OCI-M2 (cell line): ENCODE measurements around the gene LAPTM5.
"Not testable (repeated sequence)": the region's sequence is repeated elsewhere in the genome, so short reads cannot be mapped to it uniquely, and the experiment has no call there.

Source experiments
- DNase-seq: peaks from one replicate; lab custom pipeline; 2025; ENCODE audit not compliant: unreplicated experiment; lab: John Stamatoyannopoulos, UW

The LAPTM5 gene, protein sequence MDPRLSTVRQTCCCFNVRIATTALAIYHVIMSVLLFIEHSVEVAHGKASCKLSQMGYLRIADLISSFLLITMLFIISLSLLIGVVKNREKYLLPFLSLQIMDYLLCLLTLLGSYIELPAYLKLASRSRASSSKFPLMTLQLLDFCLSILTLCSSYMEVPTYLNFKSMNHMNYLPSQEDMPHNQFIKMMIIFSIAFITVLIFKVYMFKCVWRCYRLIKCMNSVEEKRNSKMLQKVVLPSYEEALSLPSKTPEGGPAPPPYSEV

DNA sequence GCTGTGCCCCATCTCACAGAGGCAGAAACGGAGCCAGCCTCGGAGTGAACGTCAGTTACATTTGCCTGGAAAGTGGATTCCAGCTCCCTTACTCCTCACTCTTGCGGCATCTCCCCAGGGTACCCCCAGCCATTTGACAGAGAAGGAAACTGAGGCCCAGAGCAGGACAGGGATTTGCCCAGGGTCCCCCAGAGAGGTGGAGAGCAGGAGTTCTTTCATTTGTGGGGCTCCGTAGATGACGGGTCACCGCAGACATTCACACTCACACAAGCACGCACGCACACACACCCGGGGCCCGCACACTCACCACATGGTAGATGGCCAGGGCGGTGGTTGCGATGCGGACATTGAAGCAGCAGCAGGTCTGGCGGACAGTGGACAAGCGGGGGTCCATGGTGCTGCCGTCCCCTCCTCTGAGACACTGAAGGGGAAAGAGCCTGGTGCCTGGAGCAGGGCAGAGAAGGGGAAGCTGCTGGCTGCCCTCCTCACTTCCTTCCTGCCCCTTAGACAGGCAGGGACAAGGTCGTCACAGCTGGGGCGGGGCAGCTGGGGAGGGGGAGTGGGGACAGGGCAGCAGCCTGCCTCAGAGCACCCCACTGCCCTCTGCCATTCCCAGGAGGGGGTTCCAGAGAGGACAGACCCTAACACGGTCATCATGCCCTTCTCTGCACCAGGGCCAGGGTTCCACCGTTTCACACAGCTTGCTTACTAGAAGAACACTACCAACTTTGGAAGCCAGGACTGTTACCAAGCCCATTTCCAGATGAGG is at the start of gene LAPTM5:
Gene LAPTM5 (minus strand): TSS at position 423 of the 769 bp plus-strand sequence. CDS start 29 bp downstream, at position 394.
- no peak for DNase-seq

DNA sequence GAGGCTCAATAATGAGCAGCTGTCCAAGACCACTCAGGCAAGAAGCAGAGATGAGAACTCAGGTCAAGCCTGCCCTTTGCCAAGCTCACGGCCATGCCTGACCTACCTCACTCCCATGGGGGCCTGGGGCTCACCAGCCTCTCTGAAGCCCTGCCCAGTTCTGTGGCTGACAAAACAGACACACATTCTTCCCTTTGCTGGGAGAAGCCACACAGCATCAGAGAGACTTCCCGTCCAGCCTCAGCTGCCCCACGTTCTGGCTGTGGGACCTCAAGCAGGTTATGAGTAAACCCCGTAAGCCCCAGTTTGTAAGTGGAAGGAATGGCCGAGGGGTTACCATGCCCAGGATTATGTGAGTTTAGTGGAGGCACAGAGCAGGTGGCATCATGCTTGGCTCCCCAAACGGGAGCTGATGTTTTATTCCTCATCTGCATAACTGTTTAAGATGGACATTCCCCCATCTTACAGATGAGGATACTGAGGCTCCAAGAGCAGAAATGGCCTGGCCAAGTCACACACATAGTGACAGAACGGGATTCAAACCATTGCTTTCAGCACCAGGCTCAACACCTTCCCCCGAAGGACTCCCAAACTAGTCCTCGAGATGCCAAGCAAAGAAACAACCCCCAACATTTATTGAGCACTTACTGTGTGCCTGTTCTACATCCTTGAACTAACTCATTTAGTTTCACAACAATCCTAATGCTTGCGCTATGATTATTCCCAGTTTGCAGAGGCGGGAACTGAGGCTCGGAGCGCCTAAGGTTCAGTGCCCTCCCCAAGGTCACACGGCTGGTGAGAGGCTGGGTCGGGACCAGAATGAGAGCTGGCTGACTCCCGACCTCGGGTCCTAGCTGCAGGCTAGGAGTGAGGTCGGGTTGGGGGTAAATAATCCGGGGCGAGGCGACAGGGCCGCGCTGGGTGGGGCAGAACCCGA is 49.1 kb upstream of the LAPTM5 start:
- DNase-seq: no peak

DNA sequence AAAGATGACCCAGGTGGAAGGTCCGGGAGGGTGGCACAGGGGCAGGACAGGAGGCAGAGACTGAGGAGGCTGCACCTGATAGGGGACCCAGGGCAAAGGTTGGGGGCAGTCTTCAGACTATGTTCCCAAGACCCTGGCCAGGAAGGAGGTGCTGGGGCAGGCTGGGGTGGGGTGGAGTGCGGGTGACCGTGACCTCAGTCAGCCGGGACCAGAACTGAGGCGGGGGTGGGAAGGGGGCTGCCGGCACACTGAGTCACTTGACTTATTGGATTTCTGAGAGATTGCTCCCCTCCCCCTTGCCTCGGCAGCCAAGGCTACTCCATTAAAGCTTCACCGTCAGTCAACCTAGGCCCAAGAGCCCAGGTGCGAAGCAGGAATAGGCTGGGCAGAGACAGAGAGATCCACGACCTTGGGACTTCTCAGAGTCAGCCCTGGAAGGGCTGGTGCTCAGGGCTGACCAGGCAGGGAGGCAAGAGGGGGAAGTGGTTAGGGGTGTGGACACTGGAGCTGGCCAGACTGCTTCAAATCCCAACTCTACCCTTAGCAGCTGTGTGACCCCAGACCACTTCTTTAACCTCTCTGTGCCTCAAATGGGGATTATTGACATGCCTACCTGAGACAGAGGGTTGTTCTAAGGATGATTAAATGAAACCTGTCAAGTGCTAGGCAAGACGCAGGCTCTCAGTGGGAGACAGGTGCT is 47.9 kb upstream of the LAPTM5 start:
- DNase-seq: no peak

DNA sequence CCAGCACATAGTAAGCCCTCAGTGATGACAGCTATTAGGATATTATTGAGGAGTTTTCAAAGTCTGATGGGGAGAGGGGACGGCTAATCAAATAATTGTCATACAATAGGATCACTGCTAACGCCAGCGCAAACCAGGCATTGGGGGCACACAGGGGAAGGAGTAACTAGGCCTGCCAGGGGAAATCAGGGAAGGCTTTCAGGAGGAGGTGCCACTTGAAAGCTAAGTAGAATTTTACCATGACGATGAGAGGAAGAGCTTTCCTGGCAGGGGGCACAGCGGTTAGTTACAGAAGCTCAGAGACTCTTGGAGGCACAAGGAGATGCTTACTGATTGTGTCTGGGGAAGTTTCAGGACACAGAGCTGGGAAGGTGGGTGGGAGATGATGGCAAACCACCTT is 47.2 kb upstream of the LAPTM5 start:
- no peak for DNase-seq

DNA sequence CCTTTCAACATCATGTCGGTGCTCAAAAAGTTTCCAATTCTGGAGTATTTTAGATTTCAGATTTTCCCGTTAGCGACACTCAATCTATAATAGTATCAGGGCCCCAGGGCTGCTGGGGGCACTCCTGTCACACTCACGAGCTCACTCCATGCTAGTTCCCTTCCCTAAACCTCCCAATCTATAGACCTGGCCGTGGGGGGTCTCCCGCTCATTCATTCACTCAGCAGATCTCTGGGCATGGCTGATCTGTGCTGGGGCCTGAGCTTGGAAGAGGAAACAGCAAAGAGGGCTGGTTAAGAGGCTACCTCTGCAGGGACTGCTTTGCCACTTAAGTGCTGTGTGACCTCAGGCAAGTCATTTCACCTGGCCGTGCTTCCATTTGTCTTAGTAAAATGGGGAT is 46.8 kb upstream of the LAPTM5 start:
- DNase-seq: no peak

DNA sequence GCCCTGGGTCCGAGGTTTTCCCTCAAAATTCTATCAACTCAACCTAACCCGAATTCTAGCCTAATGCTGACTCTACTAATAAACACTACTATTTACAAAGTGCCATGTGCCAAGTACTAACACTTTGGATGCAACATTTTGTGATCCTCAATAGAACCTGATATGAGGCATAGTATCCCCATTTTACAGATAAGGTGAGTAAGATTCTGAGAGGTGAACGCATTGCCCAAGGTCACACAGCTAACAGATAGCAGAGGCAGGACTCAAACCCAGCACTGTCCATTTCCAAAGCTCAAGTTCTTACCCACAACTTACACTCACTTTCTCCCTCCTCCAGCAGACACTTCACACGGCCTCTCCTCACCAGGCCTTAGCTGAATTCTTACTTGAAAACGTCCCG is 46.0 kb upstream of the LAPTM5 start:
- no peak for DNase-seq

DNA sequence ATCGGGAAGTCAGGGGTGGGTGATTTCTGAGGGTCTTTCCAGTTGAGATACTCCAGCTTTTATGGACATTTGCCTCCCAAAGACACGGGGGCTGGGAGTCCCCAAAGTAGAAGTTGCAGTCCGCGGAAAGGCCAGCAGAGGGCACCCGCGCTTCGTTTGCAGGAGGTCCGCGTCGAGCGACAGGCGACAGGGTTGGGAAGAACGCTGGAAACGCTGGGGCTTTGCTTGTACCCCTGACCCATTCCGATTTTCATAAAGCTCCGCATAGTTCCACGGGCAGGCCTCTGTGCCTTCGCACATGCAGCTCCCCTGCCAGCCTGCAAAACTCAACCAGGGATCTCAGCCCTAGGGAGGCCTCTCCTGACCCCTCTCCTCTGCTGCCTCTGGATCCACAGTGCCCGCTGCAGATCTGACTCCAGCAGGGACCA is 44.2 kb upstream of the LAPTM5 start:
- peak; percentile 51 for DNase-seq

DNA sequence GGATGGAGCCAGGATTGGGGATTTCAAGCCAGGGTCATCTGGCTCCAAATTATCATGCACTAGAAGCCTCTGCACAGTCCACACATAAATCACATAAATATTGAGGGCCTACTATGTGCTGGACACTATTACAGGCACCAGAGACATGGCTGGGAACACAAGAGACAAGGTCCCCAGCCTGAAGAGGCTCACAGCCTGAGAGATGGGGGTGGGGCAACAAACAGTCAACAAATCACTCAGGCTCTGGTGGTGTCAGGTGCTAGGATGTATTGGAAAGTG is 41.6 kb upstream of the LAPTM5 start:
- no peak for DNase-seq

DNA sequence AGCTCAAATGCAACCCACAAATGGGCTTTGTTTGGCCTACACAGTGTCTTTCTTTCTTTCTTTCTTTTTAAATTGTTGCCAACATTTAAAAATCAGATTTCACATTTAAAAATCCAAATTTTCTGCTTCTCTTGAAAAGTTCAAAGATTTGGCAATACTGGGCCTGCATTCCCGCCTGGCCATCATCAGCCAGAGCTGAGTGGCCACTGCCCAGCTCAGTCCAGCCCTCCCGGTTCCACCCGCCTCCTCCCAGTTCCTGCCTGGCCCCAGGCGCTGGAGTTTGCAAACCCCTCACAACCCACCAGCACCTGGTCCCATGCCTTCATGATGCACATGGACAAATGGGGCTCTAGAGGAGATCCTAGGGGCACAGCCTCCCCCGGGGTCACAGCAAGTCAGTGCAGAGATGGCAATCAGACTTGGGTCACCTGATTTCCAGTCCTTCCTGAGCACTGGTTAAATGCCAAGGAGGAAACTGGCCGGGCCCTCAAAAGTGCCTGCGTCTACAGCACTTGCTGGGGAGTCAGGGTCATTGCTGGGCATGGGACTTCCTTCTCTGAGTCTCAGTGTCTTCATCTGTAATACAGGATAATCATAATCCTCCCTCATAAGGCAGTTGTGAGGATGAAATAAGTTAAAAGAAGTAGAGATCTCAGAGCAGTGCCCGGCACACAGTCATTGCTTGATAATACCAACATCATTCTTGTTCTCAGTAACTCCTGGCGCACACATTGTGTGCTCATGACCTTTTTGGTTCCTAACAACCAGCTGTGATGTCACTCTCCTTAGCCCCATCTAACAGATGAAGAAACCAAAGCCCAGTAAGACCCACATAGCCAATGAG is 41.0 kb upstream of the LAPTM5 start:
- no peak for DNase-seq

DNA sequence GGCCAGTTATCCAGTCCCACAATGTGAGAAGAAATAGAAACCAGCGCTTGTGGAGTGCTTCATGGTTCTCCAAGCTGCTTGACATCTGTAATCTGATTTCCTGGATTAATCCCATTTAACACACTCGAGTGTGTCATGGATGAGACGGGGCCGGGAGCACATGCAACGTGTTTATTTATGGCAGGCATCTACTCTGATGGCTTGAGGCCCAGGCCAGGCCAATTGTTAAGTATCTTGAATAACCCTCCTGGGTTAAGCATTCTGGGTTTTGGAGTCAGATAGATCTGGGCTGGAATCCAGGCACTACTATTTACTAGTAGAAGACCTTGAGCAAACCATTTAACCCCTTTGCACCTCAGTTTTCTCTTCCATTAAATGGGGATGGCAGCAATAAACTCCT is 37.5 kb upstream of the LAPTM5 start:
- DNase-seq: no peak

DNA sequence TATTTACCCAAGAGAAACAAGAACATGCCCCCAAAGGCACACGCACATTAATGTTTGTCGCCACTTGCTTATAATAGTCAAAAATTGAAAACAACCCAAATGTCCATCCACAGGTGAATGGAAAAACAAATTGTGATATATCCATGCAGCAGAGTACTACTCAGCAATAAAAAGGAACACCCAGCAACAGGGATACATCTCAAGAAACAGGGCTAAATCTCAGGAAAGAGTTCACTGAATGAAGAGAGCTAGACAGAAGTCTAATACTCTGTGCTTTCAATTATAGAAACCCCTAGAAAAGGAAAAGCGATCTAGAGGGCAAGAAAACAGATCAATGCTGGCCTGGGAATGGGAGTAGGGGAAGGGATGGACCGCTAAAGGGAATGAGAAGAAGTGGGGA is 36.7 kb upstream of the LAPTM5 start:
- no peak for DNase-seq

DNA sequence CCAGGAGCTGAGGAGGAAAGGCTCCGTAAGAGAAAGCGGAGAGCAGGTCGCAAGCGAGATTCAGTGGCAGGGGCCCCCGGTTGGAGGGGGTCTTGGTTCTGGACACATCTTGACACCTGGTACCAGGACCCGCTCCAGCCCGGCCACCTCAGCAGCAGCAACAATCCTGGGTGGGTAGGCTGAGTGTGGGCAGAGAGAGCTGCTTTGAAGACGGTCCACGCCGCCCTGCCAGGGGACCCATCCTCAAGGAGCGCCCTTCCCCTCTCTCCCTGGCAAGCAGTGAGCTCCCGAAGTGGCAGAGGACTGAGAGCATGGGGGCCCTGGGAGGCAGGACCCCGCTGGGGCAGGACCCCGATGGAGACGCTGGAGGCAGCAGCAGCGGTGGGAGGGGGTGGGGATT is 35.6 kb upstream of the LAPTM5 start:
- DNase-seq: no peak

DNA sequence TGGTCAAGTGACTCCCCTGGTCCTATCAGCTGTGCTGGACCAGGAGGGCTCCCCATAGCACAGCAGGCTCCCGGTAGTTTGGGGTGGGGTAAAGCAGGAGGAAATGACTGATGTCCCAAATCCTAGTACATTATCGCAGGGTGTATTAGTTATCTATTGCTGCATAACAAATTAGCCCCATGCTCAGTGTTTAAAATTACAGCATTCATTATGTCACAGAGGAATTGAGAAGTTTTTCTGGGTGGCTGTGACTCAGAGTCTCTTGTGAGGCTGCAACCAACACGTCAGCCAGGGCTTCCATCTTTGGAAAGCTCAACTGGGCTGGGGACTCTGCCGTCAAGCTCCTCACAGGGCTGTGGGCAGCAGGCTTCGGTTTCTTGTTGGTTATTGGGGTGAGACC is 34.3 kb upstream of the LAPTM5 start:
- DNase-seq: no peak

DNA sequence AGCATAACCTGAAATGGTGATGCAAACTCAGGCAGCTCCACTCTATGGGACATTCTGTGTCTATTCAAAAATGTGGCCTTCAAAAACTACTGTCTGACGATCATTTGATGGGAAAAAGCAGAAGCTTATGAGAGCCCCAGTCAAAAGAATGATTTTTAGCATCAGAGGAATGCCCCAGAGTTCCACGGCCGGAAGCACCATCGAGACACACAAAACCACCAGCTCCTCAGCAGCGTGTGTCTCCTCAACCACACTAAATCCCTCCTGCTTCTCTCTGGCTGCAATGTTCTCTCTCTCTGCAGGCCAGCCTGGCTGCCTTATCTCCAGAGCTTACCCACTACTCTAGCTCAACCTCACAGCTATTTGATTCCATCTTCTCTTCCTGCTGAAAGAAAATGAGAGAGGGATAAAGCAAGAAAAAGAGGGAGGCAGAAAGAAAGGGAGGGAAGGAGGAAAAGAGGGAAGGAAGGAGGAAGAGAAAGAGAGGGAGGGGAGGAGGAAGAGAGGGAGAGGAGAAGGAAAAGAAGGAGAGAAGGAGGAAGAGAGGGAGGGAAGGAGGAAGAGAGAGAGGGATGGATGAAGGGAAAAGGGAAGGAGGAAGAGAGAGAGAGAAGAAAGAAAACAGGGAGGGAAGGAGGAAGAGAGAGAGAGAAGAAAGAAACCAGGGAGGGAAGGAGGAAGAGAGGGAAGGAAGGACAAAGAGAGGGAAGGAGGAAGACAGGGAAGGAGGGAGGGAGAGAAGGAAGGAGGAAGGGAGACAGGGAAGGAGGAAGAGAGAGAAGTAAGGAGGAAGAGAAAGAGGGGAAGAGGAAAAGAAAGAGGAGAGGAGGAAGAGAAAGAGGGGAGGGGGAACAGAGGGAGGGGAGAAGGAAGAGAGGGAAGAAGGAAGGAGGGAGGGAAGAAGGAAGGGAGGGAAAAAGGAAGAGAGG is 33.5 kb upstream of the LAPTM5 start:
- no peak for DNase-seq

DNA sequence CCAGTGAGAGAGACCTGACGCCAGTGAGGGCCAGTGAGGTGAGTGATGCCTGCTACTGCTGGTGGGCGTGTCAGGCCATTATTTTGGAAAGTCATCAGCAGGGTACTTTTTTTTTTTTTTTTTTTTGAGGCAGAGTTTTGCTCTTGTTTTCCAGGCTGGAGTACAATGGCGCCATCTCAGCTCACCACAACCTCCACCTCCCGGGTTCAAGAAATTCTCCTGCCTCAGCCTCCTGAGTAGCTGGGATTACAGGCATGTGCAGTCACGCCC is 32.6 kb upstream of the LAPTM5 start:
- not testable (repeated sequence) for DNase-seq

DNA sequence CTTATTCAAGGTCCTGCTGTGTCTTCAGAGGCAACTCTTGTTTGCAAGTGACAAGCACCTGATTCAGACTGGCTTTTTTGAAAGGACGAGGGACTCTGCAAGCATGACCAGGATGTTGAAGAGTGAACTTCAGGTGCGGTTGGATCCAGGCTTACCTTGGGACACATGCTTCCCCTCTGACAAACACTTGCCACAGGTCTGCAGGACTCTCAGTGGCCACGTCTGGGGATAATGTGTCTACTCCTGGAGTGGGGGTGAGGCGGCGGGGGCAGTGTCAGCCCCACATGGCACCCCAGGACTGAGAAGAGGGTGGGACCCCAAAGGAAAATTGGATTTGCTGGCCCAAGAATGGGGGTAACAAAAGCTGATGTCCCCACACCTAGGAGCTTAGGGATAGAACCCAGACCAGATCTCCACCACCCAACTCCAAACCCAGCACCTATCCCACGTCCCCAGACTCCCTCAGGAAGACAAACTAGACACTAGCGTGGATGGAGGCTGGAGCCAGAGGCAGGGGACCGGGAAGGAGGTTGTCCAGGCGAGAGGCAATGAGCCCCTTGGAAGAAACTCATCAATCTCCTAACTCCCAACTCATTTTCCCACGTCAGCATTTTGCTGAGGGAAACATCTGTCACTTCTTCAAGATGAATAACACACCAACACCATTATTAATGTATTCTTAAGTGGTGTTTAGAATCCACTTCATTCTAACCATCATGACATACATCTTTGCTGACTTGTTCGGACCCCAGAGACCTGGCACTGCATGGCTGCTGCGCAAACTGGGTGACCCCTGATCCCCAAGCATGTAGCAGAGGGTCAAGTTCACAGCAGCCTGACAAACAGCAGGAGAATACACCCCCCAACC is 32.0 kb upstream of the LAPTM5 start:
- DNase-seq: no peak

DNA sequence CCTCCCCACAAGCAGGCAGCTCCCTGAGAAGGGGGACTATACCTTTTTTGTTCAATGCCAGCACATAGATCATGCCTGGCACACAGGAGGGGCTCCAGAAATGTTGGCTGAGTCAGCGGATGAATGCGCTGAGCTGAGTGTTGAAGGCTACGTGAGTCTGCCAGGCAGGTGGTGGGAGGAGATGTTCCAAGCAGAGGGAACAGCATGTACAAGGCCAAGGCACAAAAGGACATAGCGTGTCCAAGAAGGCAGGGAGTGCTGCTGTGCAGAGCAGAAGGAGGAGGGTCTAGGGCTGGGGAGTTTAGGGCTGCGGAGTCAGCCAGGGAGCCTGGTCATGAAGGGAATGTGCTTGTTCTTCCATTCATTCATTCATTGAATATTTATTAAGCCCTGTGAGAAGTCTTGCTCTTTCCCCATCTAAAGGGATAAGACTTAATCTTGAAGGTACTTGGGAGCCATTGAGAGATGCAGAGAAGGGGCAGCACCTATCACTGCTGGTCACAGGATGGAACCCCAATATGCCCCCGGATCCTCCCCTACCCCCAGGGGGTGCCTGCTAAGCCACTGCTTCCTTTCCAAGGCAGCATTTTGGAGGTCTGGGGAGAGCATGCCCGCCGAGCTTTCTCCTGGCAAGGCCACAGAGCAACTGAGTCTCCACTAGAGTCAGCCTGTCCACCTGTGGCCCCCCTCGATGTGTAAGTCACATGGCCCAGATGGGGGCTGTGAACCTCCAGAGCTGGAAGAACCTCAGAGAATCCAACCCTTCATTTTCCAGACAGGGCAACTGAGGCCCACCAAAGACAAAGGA is 31.2 kb upstream of the LAPTM5 start:
- no peak for DNase-seq
